K562 (cell line): ENCODE results near the gene PRR30. TPM values are rescaled to one million over a fixed set of nuclear protein-coding genes. Genes with fewer than 3 reads are reported as not detected.

ENCODE experiments used
- ATF2 ChIP-seq: sonication (generic); formaldehyde crosslinking; IDR thresholded peaks from 2 replicates; pipeline ENCODE4 v1.8.1; 2022; ENCODE audit warnings: missing genetic modification reagents
- CBX5 ChIP-seq: IDR thresholded peaks from 2 replicates; pipeline ENCODE4 v1.6.1; 2014; ENCODE audit warnings: low read depth, borderline replicate concordance
- EHMT2 ChIP-seq: fragments of 450-650 bp; IDR thresholded peaks from 2 replicates; pipeline ENCODE4 v1.6.1; 2018; ENCODE audit warnings: antibody characterized with exemption
- EWSR1 ChIP-seq: fragments of 450-650 bp; IDR thresholded peaks from 2 replicates; pipeline ENCODE4 v1.6.1; 2018; ENCODE audit warnings: borderline replicate concordance, mild to moderate bottlenecking, low read depth, moderate library complexity; ENCODE audit not compliant: partially characterized antibody
- FOXA1 ChIP-seq: fragments of 450-650 bp; IDR thresholded peaks from 2 replicates; pipeline ENCODE4 v1.6.1; 2016; ENCODE audit warnings: mild to moderate bottlenecking, borderline replicate concordance
- FOXJ2 ChIP-seq: fragments of 200-800 bp; sonication (Bioruptor generic); IDR thresholded peaks from 2 replicates; pipeline ENCODE4 v1.6.1; 2016; ENCODE audit warnings: missing genetic modification characterization, missing compliant biosample characterization
- FOXK1 ChIP-seq: sonication (generic); formaldehyde crosslinking; IDR thresholded peaks from 2 replicates; pipeline ENCODE4 v1.8.0; 2022; ENCODE audit warnings: missing genetic modification reagents, mild to moderate bottlenecking, borderline replicate concordance
- HDAC1 ChIP-seq, 2 experiments: fragments of 450-650 bp; IDR thresholded peaks; 2 replicates each; pipeline ENCODE4 v1.6.1; 2016 to 2017; ENCODE audit warnings: inconsistent platforms in 1 of 2, mild to moderate bottlenecking in 1 of 2, moderate library complexity in 1 of 2
- IRF2 ChIP-seq: sonication (generic); formaldehyde crosslinking; IDR thresholded peaks from 2 replicates; pipeline ENCODE4 v1.8.1; 2022; ENCODE audit warnings: mild to moderate bottlenecking, missing genetic modification reagents
- PHF21A ChIP-seq: fragments of 450-650 bp; IDR thresholded peaks from 2 replicates; pipeline ENCODE4 v1.6.1; 2017; ENCODE audit warnings: low read depth, borderline replicate concordance
- POLR2AphosphoS5 ChIP-seq: IDR thresholded peaks from 2 replicates; pipeline ENCODE4 v1.6.1; 2011; ENCODE audit warnings: mild to moderate bottlenecking, low read depth, low read length, moderate library complexity; ENCODE audit not compliant: control insufficient read depth, insufficient read depth
- POLR2B ChIP-seq: fragments of 450-650 bp; IDR thresholded peaks from 2 replicates; pipeline ENCODE4 v1.6.1; 2018; ENCODE audit warnings: low read depth; ENCODE audit not compliant: partially characterized antibody
- PPARD ChIP-seq: fragments of 250-450 bp; sonication (Bioruptor Pico); IDR thresholded peaks from 2 replicates; pipeline ENCODE4 v1.8.0; 2022; ENCODE audit warnings: inconsistent platforms, mild to moderate bottlenecking, moderate library complexity
- SFPQ ChIP-seq: fragments of 200-400 bp; formaldehyde crosslinking; IDR thresholded peaks from 2 replicates; pipeline ENCODE4 v1.6.1; 2017; ENCODE audit warnings: mild to moderate bottlenecking, low read depth, low read length, moderate library complexity
- SPI1 ChIP-seq: IDR thresholded peaks from 2 replicates; pipeline ENCODE4 v1.6.1; 2011; ENCODE audit warnings: low read depth, low read length, control low read depth, borderline replicate concordance
- TSC22D4 ChIP-seq: fragments of 450-650 bp; IDR thresholded peaks from 2 replicates; pipeline ENCODE4 v1.6.1; 2016; ENCODE audit warnings: missing genetic modification characterization, missing biosample characterization, control low read depth
- ZFP1 ChIP-seq: fragments of 450-650 bp; formaldehyde crosslinking; IDR thresholded peaks from 2 replicates; pipeline ENCODE4 v1.4.0; 2020; ENCODE audit warnings: mild to moderate bottlenecking, mixed read lengths
- ZNF639 ChIP-seq, 2 experiments: fragments of 200-800 bp in 1 of 2; sonication (Bioruptor generic) in 1 of 2; sonication (generic) in 1 of 2; formaldehyde crosslinking in 1 of 2; IDR thresholded peaks in 1 of 2; conservative IDR thresholded peaks in 1 of 2; 2 replicates each; pipeline versions ENCODE4 v1.5.0 to v1.6.1; 2016 to 2020; ENCODE audit warnings: missing compliant biosample characterization in 1 of 2, missing genetic modification characterization in 1 of 2, missing genetic modification reagents in 1 of 2
- ZNF696 ChIP-seq: fragments of 250-450 bp; sonication (Bioruptor Pico); conservative IDR thresholded peaks from 2 replicates; pipeline ENCODE4 v1.4.0; 2020; ENCODE audit warnings: mild to moderate bottlenecking, moderate library complexity
- ZNF699 ChIP-seq: fragments of 250-450 bp; sonication (Bioruptor Pico); IDR thresholded peaks from 2 replicates; pipeline ENCODE4 v1.8.0; 2021; ENCODE audit warnings: mild to moderate bottlenecking, moderate library complexity; ENCODE audit not compliant: insufficient replicate concordance
- ZNF766 ChIP-seq: fragments of 200-800 bp; sonication (Bioruptor generic); conservative IDR thresholded peaks from 2 replicates; pipeline ENCODE4 v1.6.1; 2016; ENCODE audit warnings: missing genetic modification characterization, missing compliant biosample characterization
- ZNF785 ChIP-seq: fragments of 250-450 bp; sonication (Bioruptor Pico); IDR thresholded peaks from 2 replicates; pipeline ENCODE4 v1.4.0; 2020; ENCODE audit warnings: mild to moderate bottlenecking
- polyA plus RNA-seq, 8 experiments: library from polyadenylated mRNA; depleted of rRNA in 4 of 8; stranded (reverse) in 5 of 8; unstranded in 3 of 8; fragments of >200 nt; fragmentation: Nextera tagmentation in 2 of 8; fragmentation: Illumina TruSeq in 1 of 8; extraction: Ambion mirVana in 2 of 8; extraction: Trizol in 1 of 8; gene quantifications; 2 replicates each; pipeline versions ENCODE4 v1.2.1 to v1.2.3, GENCODE V29; 2011 to 2014; ENCODE audit warnings: inconsistent platforms in 1 of 8, missing spikeins in 1 of 8
- total RNA-seq, 7 experiments: library from RNA; depleted of rRNA in 6 of 7; stranded (reverse); fragments of >200 nt in 6 of 7; fragmentation: Illumina TruSeq in 2 of 7; extraction: Trizol in 2 of 7; gene quantifications; 2 replicates each; pipeline versions ENCODE4 v1.2.1 to v1.2.3, GENCODE V29; 2011 to 2021; ENCODE audit warnings: low replicate concordance in 1 of 7

PRR30 gene
- total and polyA plus RNA-seq, 9 of the 15 experiments (the other 6 are each of a cell fraction or from before 2014, with no cell fraction given): not detected

- TF ChIP-seq ZFP1: 0 out of 2 replicates have a peak, but pooled peaks have one; percentile 1
- TF ChIP-seq PPARD (CRISPR knock-in tag): no peak
- TF ChIP-seq SFPQ: no peak
- TF ChIP-seq ZNF766 (CRISPR knock-in tag): peak; percentile 90
- TF ChIP-seq ATF2 (CRISPR knock-in tag): no peak
- no peak for TF ChIP-seq ZNF696
- peak in 1 of 2 experiments; percentile 86; a peak in 1 of 4 replicates for TF ChIP-seq HDAC1 (IDR thresholded peaks at IDR 0.05)
- no peak for TF ChIP-seq ZNF785
- no peak for TF ChIP-seq FOXK1 (CRISPR knock-in tag)
- no peak for TF ChIP-seq FOXJ2 (tag)
- TF ChIP-seq POLR2B: no peak
- TF ChIP-seq FOXA1: no peak
- TF ChIP-seq TSC22D4 (tag): no peak
- TF ChIP-seq CBX5: no peak
- TF ChIP-seq EWSR1: no peak
- 0 out of 2 replicates have a peak, but pooled peaks have one; percentile 29 for TF ChIP-seq POLR2AphosphoS5
- TF ChIP-seq IRF2 (CRISPR knock-in tag): no peak
- no peak for TF ChIP-seq PHF21A
- peak in 1 of 2 experiments; percentile 92; a peak in 2 of 4 replicates for TF ChIP-seq ZNF639 (CRISPR knock-in tag; conservative IDR thresholded peaks at IDR 0.05 in 1 of 2, IDR thresholded peaks at IDR 0.05 in 1 of 2)
- no peak for TF ChIP-seq SPI1
- peak; percentile 52; the same call in 1 of the 2 replicates for TF ChIP-seq EHMT2
- no peak for TF ChIP-seq ZNF699 (CRISPR knock-in tag)
These were observed 46.3 kb downstream of the PRR30 start (continued) for GRCh38 chr2:27092696-27093429.
